ENCODE data around the gene ZNF804B. TPM values are rescaled to one million over a fixed set of nuclear protein-coding genes. Genes with fewer than 3 reads are reported as not detected.

The ZNF804B gene
- total and polyA plus RNA-seq, 2 of the 4 experiments (the other 2 are of a cell fraction): not detected

DNA sequence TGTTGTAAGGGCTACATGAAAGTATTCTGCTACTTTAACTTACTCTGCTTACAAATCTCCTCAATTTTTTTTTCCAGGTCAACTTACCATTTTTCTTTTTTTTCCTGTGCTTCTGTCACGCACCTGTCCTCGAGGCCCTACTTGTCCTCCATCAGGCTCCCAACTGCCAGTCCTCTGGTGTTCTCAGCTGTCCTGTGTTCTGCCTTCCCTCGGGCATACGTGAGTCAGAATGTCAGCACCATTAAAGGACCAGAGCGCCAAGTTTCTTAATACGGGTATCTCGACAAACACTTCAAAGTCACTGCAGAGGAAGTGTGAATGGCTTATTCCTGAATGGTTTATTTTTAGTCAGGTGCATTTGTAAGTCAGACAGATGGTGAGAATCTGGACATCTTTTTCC is 36.1 kb downstream of the ZNF804B start, which contains the start of gene TEX47:
Gene TEX47, minus strand, starts transcription at position 185 of the 400 bp plus-strand sequence. CDS start 795 bp downstream, outside the sequence.
- Histone ChIP-seq H3K36me3 (ENCODE audit: control insufficient read depth, insufficient read depth, low read length) (no peaks in the 10 kb centered on the region), H2AFZ (replicated peaks; ENCODE audit: low read length, poor library complexity) (no peak within 1 kb of the TSS), H3K27me3 (ENCODE audit: control insufficient read depth, insufficient read depth, low read length) (no peaks in the 10 kb centered on the region), H3K4me1 (ENCODE audit: control insufficient read depth, insufficient read depth, low read length) (no peaks in the 10 kb centered on the region), H3K14ac (replicated peaks; ENCODE audit: low read depth, low read length) (no peak within 1 kb of the TSS), H3K9ac (ENCODE audit: low read depth, low read length) (no peak within 1 kb of the TSS), H2AK9ac (replicated peaks; ENCODE audit: low read depth, low read length, poor library complexity) (no peak within 1 kb of the TSS), H2AK5ac (ENCODE audit: low read depth, low read length) (no peak within 1 kb of the TSS), H2BK15ac (ENCODE audit: low read depth, low read length) (no peak within 1 kb of the TSS), H3K18ac (ENCODE audit: low read depth, low read length) (no peak within 1 kb of the TSS), H4K20me1 (ENCODE audit: insufficient read depth, low read length) (no peaks in the 10 kb centered on the region), H3K4me3 (ENCODE audit: insufficient read depth, low read depth, low read length) (no peak within 1 kb of the TSS), H2BK20ac (ENCODE audit: low read depth, low read length) (no peak within 1 kb of the TSS), H3K56ac (ENCODE audit: extremely low read depth, insufficient read depth, low read length) (no peak within 1 kb of the TSS), H3K4me2 (ENCODE audit: low read depth, low read length) (no peak within 1 kb of the TSS), H2BK120ac (ENCODE audit: low read depth, low read length) (no peak within 1 kb of the TSS), H3K9me3 (ENCODE audit: control insufficient read depth, insufficient read depth, low read length) (peaks cover 2% of the 10 kb centered on the region), H4K5ac (ENCODE audit: low read depth, low read length) (no peak within 1 kb of the TSS), H3K4ac (ENCODE audit: low read depth, low read length) (no peak within 1 kb of the TSS), H3K27ac (ENCODE audit: insufficient read depth, low read length) (no peak within 1 kb of the TSS), H3K9me1 (ENCODE audit: insufficient read depth, low read length) (no peaks in the 10 kb centered on the region), H3K79me1 (ENCODE audit: low read depth in 1 of 2, low read length in 2 of 2) (no peaks in the 10 kb centered on the region), H4K91ac (ENCODE audit: insufficient read depth, low read depth, low read length) (no peak within 1 kb of the TSS), H3K23ac (ENCODE audit: low read depth, low read length) (no peak within 1 kb of the TSS), H2BK5ac (ENCODE audit: low read depth, low read length, poor library complexity, severe bottlenecking) (no peak within 1 kb of the TSS), H4K8ac (ENCODE audit: low read depth in 2 of 2, low read length in 2 of 2) (no peak within 1 kb of the TSS)
- intact Hi-C loops (cut with micrococcal nuclease) (no loop called here), dilution Hi-C loops (cut with HindIII; ENCODE audit: low sequenced_read_pairs, unreplicated experiment) (no loop called here), in situ Hi-C loops (cut with MboI; ENCODE audit: low sequenced_read_pairs) (loop anchor here (25.0 kb wide), 2 partner anchors 1292 to 1517 kb away; partner anchors contain the start of gene FAM237B)
- 50% methylated on average over 2 of the region's 7 CpGs; no CpG with 5 or more reads in 1 of the 2 experiments for WGBS, 2 experiments (ENCODE audit: extremely low coverage in 2 of 2, insufficient read length in 1 of 2)
- POLR2A ChIA-PET (ENCODE audit: unreplicated experiment): no interaction called here
- no peak for ATAC-seq (ENCODE audit: low read depth)
- no peak for DNase-seq
- TF ChIP-seq NFE2L2 (IDR thresholded peaks at IDR 0.05; ENCODE audit: low read depth, low read length): no peak
- no peak for TF ChIP-seq RFX5 (IDR thresholded peaks at IDR 0.05; ENCODE audit: low read depth, low read length)
- no peak for TF ChIP-seq BHLHE40 (IDR thresholded peaks at IDR 0.05; ENCODE audit: low read depth, low read length)
- no peak for TF ChIP-seq CEBPB (IDR thresholded peaks at IDR 0.05; ENCODE audit: low read depth, low read length)
- TF ChIP-seq, protein P1, sequence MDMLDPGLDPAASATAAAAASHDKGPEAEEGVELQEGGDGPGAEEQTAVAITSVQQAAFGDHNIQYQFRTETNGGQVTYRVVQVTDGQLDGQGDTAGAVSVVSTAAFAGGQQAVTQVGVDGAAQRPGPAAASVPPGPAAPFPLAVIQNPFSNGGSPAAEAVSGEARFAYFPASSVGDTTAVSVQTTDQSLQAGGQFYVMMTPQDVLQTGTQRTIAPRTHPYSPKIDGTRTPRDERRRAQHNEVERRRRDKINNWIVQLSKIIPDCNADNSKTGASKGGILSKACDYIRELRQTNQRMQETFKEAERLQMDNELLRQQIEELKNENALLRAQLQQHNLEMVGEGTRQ (IDR thresholded peaks at IDR 0.05; ENCODE audit: low read depth, low read length): no peak
- no peak for TF ChIP-seq FOS (IDR thresholded peaks at IDR 0.05; ENCODE audit: low read depth, low read length)
- no peak for TF ChIP-seq RAD21 (IDR thresholded peaks at IDR 0.05; ENCODE audit: low read length)
- TF ChIP-seq SMC3 (IDR thresholded peaks at IDR 0.05; ENCODE audit: low read depth, low read length): no peak
- no peak for TF ChIP-seq MAFK (IDR thresholded peaks at IDR 0.05; ENCODE audit: low read depth, low read length)
- CTCF ChIA-PET: no interaction called here
- no TSS peak for BruUV-seq (replicated peaks)
